Posterior cingulate gyrus (tissue), 11 donors: Measurements from ENCODE around the gene CENPV.
"Not testable (repeated sequence)": the region's sequence is repeated elsewhere in the genome, so short reads cannot be mapped to it uniquely, and the experiment has no call there.

Source experiments
- DNase-seq, 10 donors: peaks; one replicate each; pipeline versions ENCODE4 v3.0.0 to v3.0.0-alpha.2; 2020 to 2021; ENCODE audit warnings: mixed read lengths in 3 of 10
- intact Hi-C: fragments of 100-400 bp; cut with DNase I; formaldehyde crosslinking; loops from one replicate; pipeline ENCODE4 v1.15.1; 2023

Gene CENPV

GRCh38 chr17:16319969-16320368 lies 33.3 kb downstream of the CENPV start:
- DNase-seq = no peak
- intact Hi-C loops = no loop called here

GRCh38 chr17:16314859-16315258 lies 38.4 kb downstream of the CENPV start:
- no peak for DNase-seq
- intact Hi-C loops = no loop called here

GRCh38 chr17:16314189-16314588 lies 39.1 kb downstream of the CENPV start:
- intact Hi-C loops = no loop called here
- no peak for DNase-seq

GRCh38 chr17:16313139-16314090 lies 39.9 kb downstream of the CENPV start:
- intact Hi-C loops = no loop called here
- no peak for DNase-seq

- intact Hi-C loops, DNase-seq: not testable (repeated sequence)
Measured at GRCh38 chr17:16312061-16312460, 41.2 kb downstream of the CENPV start.

- intact Hi-C loops = no loop called here
- DNase-seq = no peak
Measured at GRCh38 chr17:16306211-16306610, 47.1 kb downstream of the CENPV start.

- intact Hi-C loops = no loop called here
- DNase-seq = peak in 1 of 10 donors; percentile 6
Measured at GRCh38 chr17:16304830-16305229, 48.4 kb downstream of the CENPV start.

- intact Hi-C loops = no loop called here
Measured at GRCh38 chr17:16302856-16303255, 50.4 kb downstream of the CENPV start.

GRCh38 chr17:16301963-16302855 lies 51.1 kb downstream of the CENPV start:
- intact Hi-C loops = no loop called here
- DNase-seq = no peak

More at GRCh38 chr17:16302856-16303255, 50.4 kb downstream of the CENPV start:
- no peak for DNase-seq

- intact Hi-C loops = no loop called here
- no peak for DNase-seq
Measured at GRCh38 chr17:16300554-16300953, 52.7 kb downstream of the CENPV start.

GRCh38 chr17:16298140-16298662 lies 55.1 kb downstream of the CENPV start:
- no peak for DNase-seq

GRCh38 chr17:16297367-16298139 lies 55.7 kb downstream of the CENPV start:
- intact Hi-C loops = no loop called here
- DNase-seq = no peak

More at GRCh38 chr17:16298140-16298662, 55.1 kb downstream of the CENPV start:
- intact Hi-C loops = no loop called here

GRCh38 chr17:16296072-16296471 lies 57.2 kb downstream of the CENPV start:
- DNase-seq, intact Hi-C loops: not testable (repeated sequence)

- DNase-seq = no peak
- intact Hi-C loops = no loop called here
Measured at GRCh38 chr17:16294560-16294959, 58.7 kb downstream of the CENPV start.

- intact Hi-C loops = no loop called here
- no peak for DNase-seq
Measured at GRCh38 chr17:16293931-16294330, 59.3 kb downstream of the CENPV start.
